HUDEP-2 (cell line): Measurements from ENCODE around the gene MAPK11.

Source experiments
- DNase-seq, 76 experiments: peaks; one replicate each; lab custom pipeline; 2025; ENCODE audit not compliant: unreplicated experiment in 76 of 76; lab: John Stamatoyannopoulos, UW

MAPK11 gene

GRCh38 chr22:50228366-50228765 is 41.8 kb downstream of the MAPK11 start:
- no peak for DNase-seq

DNA sequence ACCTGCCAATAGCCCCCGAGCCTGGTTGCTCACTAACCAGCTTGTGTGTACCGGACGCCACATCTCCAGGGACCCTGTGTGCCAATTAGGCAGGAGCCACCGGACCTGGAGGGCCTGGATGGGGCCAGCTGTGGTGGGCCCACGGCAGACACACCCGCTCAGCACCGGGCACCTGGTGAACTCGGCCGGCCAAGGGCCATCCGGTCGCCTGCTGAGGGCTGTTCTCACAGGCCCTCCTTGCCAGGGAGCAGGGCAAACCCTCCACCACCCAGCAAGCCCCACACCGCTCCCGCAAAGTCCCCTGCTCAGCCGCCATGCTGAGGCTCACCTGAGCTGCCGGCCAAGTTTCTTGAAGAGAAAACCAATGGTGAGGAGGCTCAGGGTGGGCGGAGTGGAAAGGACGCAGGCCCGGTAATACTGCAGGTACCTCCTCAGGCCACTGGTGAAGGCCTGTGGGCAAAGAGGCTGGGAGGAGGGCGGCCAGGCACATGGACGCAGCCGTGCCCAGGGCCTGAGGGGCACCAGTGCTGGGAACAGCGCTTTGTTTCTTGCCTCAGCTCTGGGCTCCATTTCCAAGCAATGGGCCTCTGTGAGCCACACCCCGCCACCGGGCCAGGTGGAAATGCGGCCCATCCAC is 42.5 kb downstream of the MAPK11 start:
- DNase-seq = no peak

DNA sequence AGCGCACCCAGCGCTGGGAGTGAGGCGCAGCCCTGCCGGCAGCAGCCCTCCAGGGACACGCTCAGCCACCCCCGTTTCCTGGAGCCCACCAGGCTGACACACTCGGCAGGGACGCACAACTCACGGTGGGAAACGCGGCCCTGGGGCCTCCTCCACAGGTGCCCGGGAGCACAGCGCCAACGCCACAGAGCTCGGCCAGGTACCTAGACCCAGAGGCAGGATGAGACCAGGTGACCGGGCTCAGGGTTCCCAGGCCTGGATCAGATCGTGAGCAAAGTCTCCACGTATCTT is 43.4 kb downstream of the MAPK11 start:
- no peak for DNase-seq

DNA sequence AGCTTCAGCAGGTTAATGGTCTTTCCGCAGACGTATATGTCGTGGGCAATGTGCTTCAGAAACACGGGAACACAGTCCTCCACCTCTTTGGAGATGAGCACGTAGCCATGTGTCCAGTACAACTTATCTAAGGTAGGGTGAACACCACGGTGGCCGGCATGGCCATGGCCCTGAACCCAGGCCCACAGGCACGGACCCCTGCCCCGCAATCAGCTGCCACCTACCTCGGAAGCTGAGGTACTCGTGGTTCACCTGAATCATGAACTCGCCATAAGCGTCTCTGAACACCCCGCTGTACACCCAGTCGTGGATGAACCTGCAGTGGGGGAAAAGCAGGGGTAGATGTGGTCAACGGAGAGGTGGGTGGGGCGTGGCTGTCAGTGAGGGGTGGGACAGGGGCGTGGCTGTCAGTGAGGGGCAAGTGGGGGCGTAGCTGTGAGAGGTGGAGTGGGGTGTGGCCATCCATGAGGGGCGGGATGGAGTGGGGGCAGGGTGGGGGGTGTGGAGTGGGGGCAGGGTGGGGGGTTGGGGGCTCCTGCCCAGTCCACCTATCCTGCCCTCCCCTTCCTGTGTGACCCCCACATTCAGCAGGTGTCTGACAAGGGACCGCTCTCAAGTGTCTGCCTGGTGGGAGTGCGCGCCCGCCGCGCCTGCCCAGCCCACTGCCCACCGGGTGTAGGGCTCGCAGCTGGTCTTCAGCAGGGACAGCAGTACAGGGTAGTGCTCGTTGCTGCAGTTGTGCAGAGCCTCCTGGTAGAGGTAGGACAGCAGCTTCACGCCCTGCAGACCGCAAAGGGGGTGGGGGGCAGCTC is 43.9 kb downstream of the MAPK11 start:
- no peak for DNase-seq

DNA sequence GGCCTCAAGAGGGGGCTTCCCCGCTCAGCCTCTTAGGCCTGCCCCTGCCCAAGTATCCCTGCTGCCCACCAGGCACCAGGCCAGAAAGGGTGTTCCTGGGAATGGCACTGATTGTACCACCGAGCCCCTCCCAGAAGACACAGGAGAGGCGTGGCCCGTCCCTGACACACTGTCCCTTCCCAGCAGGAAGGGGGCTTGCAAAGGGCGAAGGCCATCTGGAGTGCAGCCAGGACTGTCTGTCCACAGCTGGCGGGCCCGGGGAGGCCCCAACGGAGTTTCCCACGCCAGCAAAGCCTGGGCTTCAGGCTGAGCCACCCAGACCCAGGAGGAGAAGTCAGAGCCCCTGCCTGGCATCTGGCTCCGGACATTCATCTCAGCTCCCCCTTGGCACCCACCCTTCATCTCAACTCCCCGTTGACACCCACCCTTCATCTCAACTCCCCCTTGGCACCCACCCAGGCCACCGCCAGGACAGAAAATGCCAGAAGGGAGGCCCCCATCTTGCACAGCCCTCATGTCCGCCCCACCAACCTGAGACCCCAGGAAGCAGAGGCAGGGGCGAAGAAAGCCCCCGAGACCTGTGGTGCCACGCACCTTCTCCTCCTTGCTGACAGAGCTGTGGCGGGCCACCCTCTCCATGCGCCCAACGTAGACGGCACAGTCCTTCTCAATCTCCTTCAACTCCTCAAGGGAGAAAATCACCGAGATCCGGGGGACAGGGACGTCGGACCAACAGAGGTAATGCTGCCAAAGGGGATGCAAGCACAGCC is 44.8 kb downstream of the MAPK11 start:
- DNase-seq = no peak

DNA sequence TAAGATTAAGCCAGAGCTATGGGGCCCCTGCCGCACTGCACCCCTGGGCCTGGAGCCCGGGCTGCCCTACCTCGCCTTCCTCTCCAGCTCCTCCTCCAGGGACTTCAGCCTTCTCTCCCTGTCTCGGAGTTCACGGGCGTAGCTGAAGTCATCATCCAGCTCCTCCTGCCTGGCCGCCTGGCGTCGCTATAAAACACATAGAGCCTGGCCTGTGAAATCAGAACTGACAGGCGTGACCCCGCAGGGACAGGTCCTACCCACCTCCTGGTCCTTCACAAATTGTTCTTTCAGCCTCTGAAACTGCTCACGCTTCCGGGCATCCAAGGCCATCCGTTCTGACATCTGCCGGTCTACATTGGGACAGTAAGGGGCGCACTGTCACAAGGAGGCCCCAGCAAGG is 46.1 kb downstream of the MAPK11 start:
- DNase-seq = no peak

GRCh38 chr22:50222508-50222907 is 47.7 kb downstream of the MAPK11 start:
- DNase-seq = no peak

DNA sequence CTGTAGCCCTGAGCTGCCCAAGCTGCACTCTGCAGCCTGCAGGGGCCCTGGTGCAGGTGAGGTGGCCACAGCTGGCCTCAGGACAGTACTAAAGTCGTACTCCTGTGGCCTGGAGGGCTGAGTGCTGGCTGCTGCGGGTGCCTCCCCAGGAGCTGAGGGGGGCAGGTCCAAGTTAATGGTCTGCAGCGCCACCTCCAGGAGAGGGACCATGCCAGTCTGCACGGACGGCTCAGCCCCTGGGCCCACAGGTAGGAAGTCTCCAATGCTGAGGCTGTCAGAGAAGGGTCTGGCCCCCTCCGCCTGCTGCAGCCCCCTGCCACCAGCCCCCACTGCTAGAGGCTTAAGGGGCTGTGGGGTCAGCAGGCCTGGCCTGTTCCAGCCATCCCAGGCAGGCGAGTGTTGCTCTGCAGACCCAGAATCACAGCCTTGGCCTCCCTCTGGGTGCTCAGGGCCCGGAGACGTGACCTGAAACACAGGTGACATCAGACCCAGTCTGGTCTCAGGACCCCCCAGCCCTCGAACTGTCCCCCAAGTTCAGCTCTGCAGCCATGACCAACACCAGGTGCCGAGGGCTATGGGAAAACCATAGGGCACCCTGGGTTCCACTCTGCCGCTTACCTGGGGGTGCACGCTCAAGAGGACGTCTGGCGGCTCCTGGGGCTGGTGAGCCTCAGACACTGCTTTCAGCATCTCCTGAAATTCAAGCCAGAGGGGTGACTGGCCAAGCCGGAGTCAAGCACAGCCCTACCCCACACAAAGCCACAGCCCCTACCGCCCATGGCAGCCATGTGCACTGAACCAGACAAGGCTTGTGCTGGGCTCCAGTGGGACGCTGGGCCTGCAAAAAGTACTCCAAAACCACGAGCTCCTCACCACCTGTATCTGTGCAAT is 48.5 kb downstream of the MAPK11 start:
- no peak for DNase-seq

DNA sequence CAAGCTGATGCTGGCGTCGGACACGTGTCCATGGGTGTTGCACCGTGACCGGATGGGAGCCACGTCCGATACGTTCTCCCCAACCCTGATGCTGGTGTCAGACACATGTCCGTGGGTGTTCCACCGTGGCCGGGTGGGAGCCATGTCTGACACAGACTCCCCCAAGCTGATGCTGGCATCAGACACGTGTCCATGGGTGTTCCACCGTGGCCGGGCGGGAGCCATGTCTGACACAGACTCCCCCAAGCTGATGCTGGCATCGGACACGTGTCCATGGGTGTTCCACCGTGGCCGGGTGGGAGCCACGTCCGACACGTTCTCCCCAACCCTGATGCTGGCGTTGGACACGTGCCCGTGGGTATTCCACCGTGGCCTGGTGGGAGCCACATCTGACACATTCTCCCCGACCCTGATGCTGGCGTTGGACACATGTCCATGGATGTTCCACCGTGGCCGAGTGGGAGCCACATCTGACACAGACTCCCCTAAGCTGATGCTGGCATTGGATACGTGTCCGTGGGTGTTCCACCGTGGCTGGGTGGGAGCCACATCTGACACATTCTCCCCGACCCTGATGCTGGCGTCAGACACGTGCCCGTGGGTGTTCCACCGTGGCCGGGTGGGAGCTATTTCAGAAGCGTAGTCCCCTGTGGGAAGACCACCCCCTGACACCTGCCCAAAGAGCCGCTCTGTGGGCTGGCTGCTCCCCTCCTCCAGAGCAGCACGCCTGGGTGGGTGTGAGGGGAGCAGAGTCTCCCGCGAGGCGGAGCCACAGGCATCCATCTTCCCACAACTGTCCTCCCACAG is 49.4 kb downstream of the MAPK11 start:
- no peak for DNase-seq

DNA sequence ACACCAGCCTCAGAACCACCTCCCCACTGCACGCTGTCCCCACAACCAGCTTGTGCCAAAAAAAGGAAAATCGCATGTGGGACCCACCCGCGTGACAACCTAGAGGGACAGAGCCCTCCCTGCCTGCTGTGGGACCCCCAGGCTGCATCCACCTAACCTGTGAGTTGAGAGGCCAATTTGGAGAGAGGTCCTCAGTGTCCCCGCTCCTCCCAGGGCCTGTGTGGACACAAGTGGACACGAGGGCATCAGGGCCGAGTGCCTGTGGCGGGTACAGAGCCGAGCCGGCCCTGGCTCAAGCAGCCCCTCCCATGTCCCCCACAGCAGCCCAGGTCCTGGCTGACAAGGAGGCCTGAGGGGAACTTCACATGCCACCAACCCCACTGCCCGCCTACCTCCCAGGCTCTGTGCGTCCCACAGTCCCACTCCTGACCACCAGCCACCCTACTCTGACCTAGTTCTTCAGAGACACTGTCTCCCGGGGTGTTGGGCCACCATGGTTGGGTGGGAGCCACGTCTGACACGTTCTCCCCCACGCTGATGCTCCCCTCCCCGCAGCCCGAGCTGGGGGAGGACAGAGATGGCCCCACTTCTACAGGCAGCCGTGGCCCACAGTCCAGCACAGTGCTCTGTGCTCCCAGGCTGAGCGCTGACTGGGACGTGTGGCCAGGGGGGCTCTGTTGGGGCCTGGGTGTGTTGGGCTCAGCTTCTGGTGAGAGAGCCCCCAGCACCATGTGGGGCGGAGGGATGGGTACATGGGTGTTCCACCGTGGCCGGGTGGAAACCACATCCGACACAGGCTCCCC is 50.2 kb downstream of the MAPK11 start:
- DNase-seq = no peak

- peak in 75 of 76 experiments; percentile 39 to 98 (median 95) for DNase-seq
Observed at GRCh38 chr22:50218996-50219727, 51.0 kb downstream of the MAPK11 start.

GRCh38 chr22:50218153-50218995 is 51.8 kb downstream of the MAPK11 start:
- DNase-seq = no peak

DNA sequence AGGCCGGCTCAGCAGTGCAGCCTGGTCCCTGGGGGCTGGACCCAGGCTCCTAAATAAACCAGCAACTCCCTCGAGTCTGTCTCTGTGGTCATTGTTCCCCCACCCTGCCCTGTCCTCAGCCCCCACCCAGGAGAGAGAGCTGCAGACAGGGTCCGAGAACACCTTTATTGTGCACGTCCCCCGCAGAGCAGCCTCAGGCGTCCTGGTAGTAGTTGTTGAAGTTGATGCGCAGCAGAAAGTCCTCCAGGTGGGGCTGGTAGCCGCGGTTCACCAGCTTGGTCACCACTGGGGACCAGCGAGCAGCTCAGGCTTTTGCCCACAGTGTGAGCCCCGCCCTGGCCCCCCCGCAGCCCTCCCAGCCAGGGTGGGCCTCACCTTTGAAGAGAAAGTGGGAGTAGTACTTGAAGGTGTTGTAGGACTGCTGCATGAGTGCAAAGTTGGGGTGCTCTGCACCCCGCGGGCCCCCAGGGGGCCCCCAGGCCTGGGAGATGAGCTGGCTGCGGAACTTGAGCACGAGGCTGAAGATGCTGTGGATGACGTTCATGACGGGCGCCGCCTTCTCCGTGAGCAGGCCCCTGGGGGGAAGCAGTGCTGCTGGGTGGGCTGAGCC is 52.5 kb downstream of the MAPK11 start:
- no peak for DNase-seq

DNA sequence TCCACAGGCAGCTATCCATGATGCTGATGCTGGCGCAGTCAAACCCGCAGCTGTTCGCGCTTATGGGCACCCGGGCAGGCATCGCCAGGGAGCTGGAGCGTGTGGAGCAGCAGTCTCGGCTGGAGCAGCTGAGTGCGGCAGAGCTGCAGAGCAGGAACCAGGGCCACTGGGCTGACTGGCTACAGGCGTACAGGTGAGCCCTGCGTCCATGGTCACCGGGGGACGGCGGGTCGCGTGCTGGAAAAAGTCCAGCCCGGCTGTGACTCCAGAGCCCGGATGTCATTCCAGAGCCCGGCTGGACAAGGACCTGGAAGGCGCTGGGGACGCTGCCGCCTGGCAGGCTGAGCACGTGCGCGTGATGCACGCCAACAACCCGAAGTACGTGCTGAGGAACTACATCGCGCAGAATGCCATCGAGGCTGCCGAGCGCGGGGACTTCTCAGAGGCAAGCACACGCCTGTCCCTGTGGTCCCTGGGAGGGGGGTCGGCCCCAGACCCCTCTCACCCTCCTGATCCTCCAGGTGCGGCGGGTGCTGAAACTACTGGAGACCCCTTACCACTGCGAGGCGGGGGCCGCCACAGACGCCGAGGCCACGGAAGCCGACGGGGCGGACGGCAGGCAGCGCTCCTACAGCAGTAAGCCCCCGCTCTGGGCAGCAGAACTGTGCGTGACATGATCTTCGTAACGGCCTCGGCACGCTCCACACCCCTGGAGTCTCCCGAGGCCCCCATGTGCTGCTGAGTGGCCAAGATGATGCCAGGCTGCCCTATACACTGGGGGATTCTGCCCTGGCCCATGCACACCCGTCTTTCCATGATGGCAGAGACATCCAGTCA is 53.3 kb downstream of the MAPK11 start:
- DNase-seq = no peak

- no peak for DNase-seq
Observed at GRCh38 chr22:50216055-50216683, 54.0 kb downstream of the MAPK11 start.
